H1 (cell line): ENCODE data around the gene SLC6A7. TPM values are rescaled to one million over a fixed set of nuclear protein-coding genes. Genes with fewer than 3 reads are reported as not detected.

ENCODE experiments used
- CBX8 ChIP-seq: fragments of 300-800, 300-1000 bp; sonication (generic); IDR thresholded peaks from 2 replicates; pipeline ENCODE4 v1.7.1; 2016; ENCODE audit warnings: low read depth, low read length, borderline replicate concordance
- CHD2 ChIP-seq: IDR thresholded peaks from 2 replicates; pipeline ENCODE4 v1.6.1; 2012; ENCODE audit warnings: low read length, improper control_type of control experiment
- CREB1 ChIP-seq: IDR thresholded peaks from 2 replicates; pipeline ENCODE4 v1.6.1; 2012; ENCODE audit warnings: inconsistent platforms
- HDAC2 ChIP-seq, 2 experiments: fragments of 300-600 bp in 1 of 2; sonication (generic) in 1 of 2; IDR thresholded peaks; 2 replicates each; pipeline ENCODE4 v1.6.1; 2011 to 2012; ENCODE audit warnings: low read depth in 2 of 2, low read length in 2 of 2, mild to moderate bottlenecking in 2 of 2, moderate library complexity in 2 of 2, borderline replicate concordance in 1 of 2, inconsistent platforms in 1 of 2
- PHF8 ChIP-seq: fragments of 200-600 bp; sonication (generic); conservative IDR thresholded peaks from 2 replicates; pipeline ENCODE4 v1.7.1; 2012; ENCODE audit warnings: low read depth, mild to moderate bottlenecking, inconsistent platforms, low read length, moderate library complexity
- POLR2AphosphoS5 ChIP-seq: IDR thresholded peaks from 2 replicates; pipeline ENCODE4 v1.6.1; 2011; ENCODE audit warnings: low read depth, low read length
- SIN3A ChIP-seq, 2 experiments: IDR thresholded peaks in 1 of 2; conservative IDR thresholded peaks in 1 of 2; 2 replicates each; pipeline ENCODE4 v1.6.1; 2011 to 2012; ENCODE audit warnings: low read length in 2 of 2, improper control_type of control experiment in 1 of 2, low read depth in 1 of 2, mild to moderate bottlenecking in 1 of 2
- SIX5 ChIP-seq: IDR thresholded peaks from 2 replicates; pipeline ENCODE4 v1.6.1; 2011; ENCODE audit warnings: mild to moderate bottlenecking, low read depth, low read length
- SP2 ChIP-seq: IDR thresholded peaks from 2 replicates; pipeline ENCODE4 v1.6.1; 2012; ENCODE audit warnings: mild to moderate bottlenecking, low read length, inconsistent platforms
- TEAD4 ChIP-seq: IDR thresholded peaks from 2 replicates; pipeline ENCODE4 v1.6.1; 2012; ENCODE audit warnings: low read depth, low read length, inconsistent platforms, mixed read lengths
- USF2 ChIP-seq: IDR thresholded peaks from 2 replicates; pipeline ENCODE4 v1.6.1; 2011; ENCODE audit warnings: low read length, improper control_type of control experiment
- ZNF274 ChIP-seq: IDR thresholded peaks from 2 replicates; pipeline ENCODE4 v1.7.0; 2012; ENCODE audit warnings: low read length, borderline replicate concordance; ENCODE audit errors: extremely low read depth
- polyA plus RNA-seq, 7 experiments: library from polyadenylated mRNA; depleted of rRNA in 3 of 7; stranded (reverse) in 5 of 7; unstranded in 2 of 7; fragments of >200 nt in 5 of 7; fragments of 200-250 nt in 2 of 7; gene quantifications; 1 replicate in 5 of 7; 2 replicates in 1 of 7; 4 replicates in 1 of 7; pipeline versions ENCODE4 v1.2.1 to v1.2.3, GENCODE V29; 2011 to 2013; ENCODE audit warnings: missing spikeins in 2 of 7, mixed read lengths in 2 of 7
- total RNA-seq: library from RNA; stranded (reverse); fragmentation: NEBNext Ultra II Directional; extraction: Animal tissue kit (Norgen Biotek cat#: 25700); gene quantifications from 2 replicates; pipeline ENCODE4 v1.2.1, GENCODE V29; 2021

Gene SLC6A7
- total and polyA plus RNA-seq, 2 of the 8 experiments (the other 6 are each of a cell fraction or from before 2014, with no cell fraction given) = 0.07 to 0.12 TPM

- TF ChIP-seq POLR2AphosphoS5 (no peak), USF2 (no peak), TEAD4 (no peak), SP2 (no peak), SIX5 (no peak), ZNF274 (no peak), SIN3A (conservative IDR thresholded peaks at IDR 0.05 in 1 of 2, IDR thresholded peaks at IDR 0.05 in 1 of 2; ENCODE audit: low read depth in 1 of 2, low read length in 2 of 2) (no peak), PHF8 (no peak), HDAC2 (IDR thresholded peaks at IDR 0.05; ENCODE audit: borderline replicate concordance in 1 of 2, low read depth in 2 of 2, low read length in 2 of 2) (no peak), CHD2 (no peak), CBX8 (no peak), CREB1 (no peak)
- TF ChIP-seq, all 59 proteins: peak for 4
Observed at GRCh38 chr5:150167908-150168307, 22.0 kb upstream of the SLC6A7 start (continued).
